ENCODE results near the gene OPA1.

GRCh38 chr3:193711523-193711963 is 118.5 kb downstream of the OPA1 start:
- no peak for TF ChIP-seq CTCF (IDR thresholded peaks at IDR 0.05)
- TF ChIP-seq ZFX (IDR thresholded peaks at IDR 0.05; ENCODE audit: borderline replicate concordance), result no peak

All from 22Rv1 (cell line).